HepG2 (cell line): ENCODE data around the gene ISG20L2. TPM values are rescaled to one million over a fixed set of nuclear protein-coding genes. Genes with fewer than 3 reads are reported as not detected.
A peak's percentile ranks its signal among the peaks of the same experiment; 100 is the strongest.

Source experiments
- ATAC-seq: fragments of 200-7000 bp; cut with Tn5 transposase; 3 replicates; pipeline ENCODE4 v1.9.1; 2020; ENCODE audit warnings: mild to moderate bottlenecking, moderate library complexity
- BruUV-seq: library from RNA; stranded (reverse); fragments of 400-500 nt; replicated peaks from 2 replicates; lab custom pipeline; 2021; lab: Mats Ljungman, UMichigan
- CTCF ChIA-PET: fragments of 300-600 bp; formaldehyde crosslinking; extraction: SDS; loops from one replicate; lab custom pipeline; 2021; ENCODE audit warnings: low total read pairs, inconsistent platforms, low intra/inter-chr PET ratio; lab: Yijun Ruan, JAX
- POLR2A ChIA-PET: fragments of 350-600 bp; sonication (Branson Sonifier 250); formaldehyde crosslinking; loops from one replicate; lab custom pipeline; 2020; ENCODE audit warnings: antibody characterized with exemption, inconsistent platforms; lab: Yijun Ruan, JAX
- DNase-seq: peaks from one replicate; pipeline ENCODE4 v3.0.0-alpha.2; 2015; ENCODE audit warnings: low spot score
- FAIRE-seq: peaks from 3 replicates; lab custom pipeline; 2011; peaks lifted over from hg19 to GRCh38; lab: Jason Lieb, UNC
- H2AFZ ChIP-seq: one replicate; pipeline ENCODE4 v1.6.1; 2011; ENCODE audit warnings: low read length, inconsistent platforms
- H3K27ac ChIP-seq: fragments of 300-600 bp; 3 replicates; pipeline ENCODE4 v1.8.0; 2011; ENCODE audit warnings: mixed run types, mild to moderate bottlenecking, mixed read lengths, low read length, inconsistent platforms; ENCODE audit not compliant: insufficient read depth; ENCODE audit errors: extremely low read length
- H3K27me3 ChIP-seq, 2 experiments: fragments of 200-600 bp in 1 of 2; 2 replicates in 1 of 2; 3 replicates in 1 of 2; pipeline versions ENCODE4 v1.6.0 to v1.8.0; 2011; ENCODE audit warnings: low read length in 2 of 2, mild to moderate bottlenecking in 2 of 2, moderate library complexity in 2 of 2, inconsistent platforms in 1 of 2; ENCODE audit not compliant: insufficient read depth in 2 of 2, control insufficient read depth in 1 of 2
- H3K36me3 ChIP-seq, 2 experiments: fragments of 200-600 bp in 1 of 2; replicated peaks in 1 of 2; 2 replicates in 1 of 2; 3 replicates in 1 of 2; pipeline versions ENCODE4 v1.5.1 to v1.8.0; 2011; ENCODE audit warnings: low read length in 2 of 2, inconsistent platforms in 1 of 2; ENCODE audit not compliant: insufficient read depth in 2 of 2, control insufficient read depth in 1 of 2
- H3K4me1 ChIP-seq: 2 replicates; pipeline ENCODE4 v1.5.1; 2012; ENCODE audit warnings: low read length, inconsistent platforms; ENCODE audit not compliant: insufficient read depth
- H3K4me2 ChIP-seq: 2 replicates; pipeline ENCODE4 v1.6.0; 2011; ENCODE audit warnings: low read depth, low read length, inconsistent platforms
- H3K4me3 ChIP-seq, 3 experiments: fragments of 200-600 bp in 1 of 3; sonication (generic), shearing (Covaris generic) in 1 of 3; replicated peaks in 1 of 3; 2 replicates each; pipeline ENCODE4 v1.5.1; 2011 to 2016; ENCODE audit warnings: low read length in 3 of 3, inconsistent platforms in 2 of 3, low read depth in 2 of 3, mild to moderate bottlenecking in 2 of 3, control low read depth in 1 of 3, mixed read lengths in 1 of 3; ENCODE audit not compliant: insufficient read depth in 1 of 3
- H3K79me2 ChIP-seq: one replicate; pipeline ENCODE4 v1.6.1; 2011; ENCODE audit warnings: low read length, inconsistent platforms; ENCODE audit not compliant: insufficient read depth
- H3K9ac ChIP-seq: 2 replicates; pipeline ENCODE4 v1.6.0; 2011; ENCODE audit warnings: mild to moderate bottlenecking, low read depth, low read length, inconsistent platforms; ENCODE audit not compliant: insufficient read depth
- H3K9me3 ChIP-seq: 2 replicates; pipeline ENCODE4 v1.5.1; 2012; ENCODE audit warnings: mild to moderate bottlenecking, low read length
- H4K20me1 ChIP-seq: 2 replicates; pipeline ENCODE4 v1.6.0; 2011; ENCODE audit warnings: inconsistent platforms, mild to moderate bottlenecking, low read length, moderate library complexity; ENCODE audit not compliant: insufficient read depth
- KLF9 ChIP-seq: IDR thresholded peaks from 2 replicates; pipeline ENCODE4 v1.6.1; 2016; ENCODE audit warnings: low read depth
- REPIN1 ChIP-seq: sonication (generic); formaldehyde crosslinking; IDR thresholded peaks from 2 replicates; pipeline ENCODE4 v1.8.0; 2022; ENCODE audit warnings: missing genetic modification reagents, low read depth, mild to moderate bottlenecking, borderline replicate concordance
- SMC3 ChIP-seq: IDR thresholded peaks from 2 replicates; pipeline ENCODE4 v1.6.1; 2011; ENCODE audit warnings: low read length, improper control_type of control experiment
- TRIM24 ChIP-seq: sonication (generic); formaldehyde crosslinking; IDR thresholded peaks from 2 replicates; pipeline ENCODE4 v1.8.0; 2022; ENCODE audit warnings: mild to moderate bottlenecking, missing genetic modification reagents
- ZNF780A ChIP-seq: sonication (generic); formaldehyde crosslinking; IDR thresholded peaks from 2 replicates; pipeline ENCODE4 v1.8.0; 2022; ENCODE audit warnings: mild to moderate bottlenecking, missing genetic modification reagents, moderate library complexity
- ZNF782 ChIP-seq: sonication (generic); formaldehyde crosslinking; IDR thresholded peaks from 2 replicates; pipeline ENCODE4 v1.4.0; 2020; ENCODE audit warnings: missing genetic modification reagents, mild to moderate bottlenecking, borderline replicate concordance
- WGBS: methylation state at CpG from one replicate; pipeline ENCODE4 v1.1.6; 2017; ENCODE audit warnings: low lambda C conversion rate; 5-methylcytosine and 5-hydroxymethylcytosine counted together
- in situ Hi-C: cut with HindIII; loops from 2 replicates; pipeline ENCODE4 v1.10.0; 2017; ENCODE audit warnings: low pct_unique_long_range_greater_than_20kb; ENCODE audit not compliant: extremely low pct_ligation_motif_present
- intact Hi-C: fragments of 100-400 bp; cut with micrococcal nuclease; formaldehyde crosslinking; loops from one replicate; pipeline ENCODE4 v1.10.0; 2022; ENCODE audit not compliant: unreplicated experiment
- polyA plus RNA-seq, 8 experiments: library from polyadenylated mRNA; depleted of rRNA in 3 of 8; stranded (reverse) in 7 of 8; unstranded in 1 of 8; fragments of >200 nt; fragmentation: Illumina TruSeq in 4 of 8; extraction: Trizol in 4 of 8; gene quantifications; 2 replicates each; pipeline versions ENCODE4 v1.2.1 to v1.2.3, GENCODE V29; 2011 to 2016; ENCODE audit warnings: low read depth in 4 of 8, missing spikeins in 1 of 8, mixed read lengths in 1 of 8; ENCODE audit not compliant: insufficient read depth in 1 of 8
- total RNA-seq, 5 experiments: library from RNA; depleted of rRNA; stranded (reverse); fragments of >200 nt; fragmentation: Illumina TruSeq; extraction: Trizol; gene quantifications; 2 replicates each; pipeline ENCODE4 v1.2.3, GENCODE V29; 2016; ENCODE audit warnings: low read depth in 1 of 5
- TF ChIP-seq, protein P1 (sequence below): sonication (generic); formaldehyde crosslinking; IDR thresholded peaks from 2 replicates; pipeline ENCODE4 v1.5.0; 2020; ENCODE audit warnings: mild to moderate bottlenecking, missing genetic modification reagents, moderate library complexity
- TF ChIP-seq, protein P2 (sequence below): sonication (generic); formaldehyde crosslinking; IDR thresholded peaks from 2 replicates; pipeline ENCODE4; 2020; ENCODE audit warnings: missing genetic modification reagents, mild to moderate bottlenecking, borderline replicate concordance

The ISG20L2 gene
- total and polyA plus RNA-seq, 2 of the 13 experiments (the other 11 are each of a cell fraction or from before 2014, with no cell fraction given), result 19.8 to 21.3 TPM

DNA sequence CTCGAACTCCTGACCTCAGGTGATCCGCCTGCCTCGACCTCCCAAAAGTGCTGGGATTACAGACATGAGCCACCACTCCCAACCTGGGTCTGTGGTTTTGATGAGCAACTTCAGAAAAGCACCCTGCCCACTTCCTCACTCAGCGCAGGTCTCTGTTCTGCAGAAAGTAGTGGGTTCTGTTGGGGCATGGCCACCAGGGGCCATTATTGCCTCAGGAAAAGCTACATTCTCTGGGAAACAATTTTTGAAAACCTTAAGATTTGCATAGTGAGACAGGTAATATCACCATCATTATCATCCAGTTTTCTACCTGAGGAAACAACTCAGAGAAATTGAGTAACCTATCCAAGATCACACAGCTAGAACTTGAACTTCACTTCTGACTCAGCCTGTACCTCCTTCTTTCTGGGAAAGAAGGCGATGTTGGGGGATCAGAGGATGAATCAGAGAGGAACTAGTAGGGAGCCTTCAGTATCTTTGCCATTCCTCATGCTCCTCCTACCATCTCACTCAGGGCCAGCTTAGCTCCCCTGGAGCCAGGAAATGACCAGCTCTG lies 44.3 kb downstream of the ISG20L2 start:
- Histone ChIP-seq H3K36me3 (no peaks in the 10 kb centered on the region), H3K9ac (no peak overlapping the region), H3K27ac (no peak overlapping the region), H4K20me1 (no peaks in the 10 kb centered on the region), H3K4me3 (no peak overlapping the region), H3K4me2 (no peak overlapping the region), H3K79me2 (no peaks in the 10 kb centered on the region), H2AFZ (no peak overlapping the region), H3K9me3 (no peaks in the 10 kb centered on the region), H3K27me3 (peaks cover 6 to 38% of the 10 kb centered on the region in 2 experiments), H3K4me1 (peaks cover 22% of the 10 kb centered on the region)
- TF ChIP-seq, protein P1, sequence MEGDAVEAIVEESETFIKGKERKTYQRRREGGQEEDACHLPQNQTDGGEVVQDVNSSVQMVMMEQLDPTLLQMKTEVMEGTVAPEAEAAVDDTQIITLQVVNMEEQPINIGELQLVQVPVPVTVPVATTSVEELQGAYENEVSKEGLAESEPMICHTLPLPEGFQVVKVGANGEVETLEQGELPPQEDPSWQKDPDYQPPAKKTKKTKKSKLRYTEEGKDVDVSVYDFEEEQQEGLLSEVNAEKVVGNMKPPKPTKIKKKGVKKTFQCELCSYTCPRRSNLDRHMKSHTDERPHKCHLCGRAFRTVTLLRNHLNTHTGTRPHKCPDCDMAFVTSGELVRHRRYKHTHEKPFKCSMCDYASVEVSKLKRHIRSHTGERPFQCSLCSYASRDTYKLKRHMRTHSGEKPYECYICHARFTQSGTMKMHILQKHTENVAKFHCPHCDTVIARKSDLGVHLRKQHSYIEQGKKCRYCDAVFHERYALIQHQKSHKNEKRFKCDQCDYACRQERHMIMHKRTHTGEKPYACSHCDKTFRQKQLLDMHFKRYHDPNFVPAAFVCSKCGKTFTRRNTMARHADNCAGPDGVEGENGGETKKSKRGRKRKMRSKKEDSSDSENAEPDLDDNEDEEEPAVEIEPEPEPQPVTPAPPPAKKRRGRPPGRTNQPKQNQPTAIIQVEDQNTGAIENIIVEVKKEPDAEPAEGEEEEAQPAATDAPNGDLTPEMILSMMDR, result 0 out of 2 replicates have a peak, but pooled peaks have one; percentile 9
- no peak for TF ChIP-seq REPIN1 (CRISPR knock-in tag)
- ChIA-PET CTCF (no interaction called here), POLR2A (no interaction called here)
- in situ Hi-C loops (no loop called here), intact Hi-C loops (no loop called here)
- no TSS peak for BruUV-seq
- ATAC-seq (no peak), DNase-seq (no peak), FAIRE-seq (no peak)
- 22% methylated on average over 5 of the region's 5 CpGs for WGBS

DNA sequence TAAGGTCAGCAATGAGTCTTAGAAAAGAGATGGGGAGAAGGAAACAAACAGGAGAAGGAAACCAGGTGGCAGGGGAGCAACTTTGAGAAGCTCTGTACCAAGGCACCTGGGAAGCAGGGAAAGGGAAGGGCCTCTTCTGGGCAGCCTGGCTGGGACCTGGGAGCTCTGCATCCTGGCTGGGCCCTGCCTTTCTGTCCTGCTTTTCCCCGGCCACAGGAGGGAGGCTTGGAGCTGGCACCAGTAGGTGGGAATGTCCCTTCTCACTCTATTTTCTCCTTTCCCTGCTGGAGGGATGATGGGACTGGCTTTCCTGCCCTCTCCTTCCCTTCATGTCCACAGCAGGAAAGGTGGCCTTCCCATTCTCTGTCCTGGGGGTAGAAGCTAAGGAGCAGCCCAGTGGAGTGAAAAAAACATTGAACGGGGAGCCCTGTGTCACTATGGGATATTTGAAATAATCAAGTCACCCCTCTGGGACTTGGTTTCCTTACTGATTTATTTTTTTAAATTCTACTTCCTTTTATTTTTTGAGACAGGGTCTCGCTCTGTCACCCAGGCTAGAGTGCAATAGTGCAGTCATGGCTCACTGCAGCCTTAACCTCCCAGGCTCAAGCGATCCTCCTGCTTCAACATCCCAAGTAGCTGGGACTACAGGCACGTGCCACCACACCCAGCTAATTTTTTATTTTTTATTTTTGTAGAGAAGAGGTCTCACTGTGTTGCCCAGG lies 46.2 kb downstream of the ISG20L2 start:
- Histone ChIP-seq H3K79me2 (peaks cover 2% of the 10 kb centered on the region), H3K9ac (no peak overlapping the region), H3K36me3 (no peaks in the 10 kb centered on the region), H3K27me3 (peaks cover 6 to 49% of the 10 kb centered on the region in 2 experiments), H3K9me3 (no peaks in the 10 kb centered on the region), H4K20me1 (no peaks in the 10 kb centered on the region), H3K4me1 (peaks cover 20% of the 10 kb centered on the region), H3K27ac (no peak overlapping the region), H3K4me3 (no peak overlapping the region), H2AFZ (no peak overlapping the region), H3K4me2 (no peak overlapping the region)
- ChIA-PET CTCF (interaction anchor here (0.6 kb wide), 1 partner anchor 44 kb away, joined by 3 read pairs; no protein-coding TSS in a partner anchor), POLR2A (interaction anchor here (1.4 kb wide), 1 partner anchor 21 kb away, joined by 4 read pairs; no protein-coding TSS in a partner anchor)
- in situ Hi-C loops (no loop called here), intact Hi-C loops (no loop called here)
- DNase-seq, result no peak
- no peak for FAIRE-seq
- ATAC-seq, result peak; percentile 79
- WGBS, result 47% methylated on average over 5 of the region's 5 CpGs
- BruUV-seq, result no TSS peak
- TF ChIP-seq, protein P1, result peak; percentile 30; the same call in 1 of the 2 replicates
- TF ChIP-seq SMC3 (0 out of 2 replicates have a peak, but pooled peaks have one; percentile 5), TRIM24 (CRISPR knock-in tag) (no peak), KLF9 (no peak), ZNF780A (CRISPR knock-in tag) (no peak), ZNF782 (CRISPR knock-in tag) (no peak)
- TF ChIP-seq, protein P2, sequence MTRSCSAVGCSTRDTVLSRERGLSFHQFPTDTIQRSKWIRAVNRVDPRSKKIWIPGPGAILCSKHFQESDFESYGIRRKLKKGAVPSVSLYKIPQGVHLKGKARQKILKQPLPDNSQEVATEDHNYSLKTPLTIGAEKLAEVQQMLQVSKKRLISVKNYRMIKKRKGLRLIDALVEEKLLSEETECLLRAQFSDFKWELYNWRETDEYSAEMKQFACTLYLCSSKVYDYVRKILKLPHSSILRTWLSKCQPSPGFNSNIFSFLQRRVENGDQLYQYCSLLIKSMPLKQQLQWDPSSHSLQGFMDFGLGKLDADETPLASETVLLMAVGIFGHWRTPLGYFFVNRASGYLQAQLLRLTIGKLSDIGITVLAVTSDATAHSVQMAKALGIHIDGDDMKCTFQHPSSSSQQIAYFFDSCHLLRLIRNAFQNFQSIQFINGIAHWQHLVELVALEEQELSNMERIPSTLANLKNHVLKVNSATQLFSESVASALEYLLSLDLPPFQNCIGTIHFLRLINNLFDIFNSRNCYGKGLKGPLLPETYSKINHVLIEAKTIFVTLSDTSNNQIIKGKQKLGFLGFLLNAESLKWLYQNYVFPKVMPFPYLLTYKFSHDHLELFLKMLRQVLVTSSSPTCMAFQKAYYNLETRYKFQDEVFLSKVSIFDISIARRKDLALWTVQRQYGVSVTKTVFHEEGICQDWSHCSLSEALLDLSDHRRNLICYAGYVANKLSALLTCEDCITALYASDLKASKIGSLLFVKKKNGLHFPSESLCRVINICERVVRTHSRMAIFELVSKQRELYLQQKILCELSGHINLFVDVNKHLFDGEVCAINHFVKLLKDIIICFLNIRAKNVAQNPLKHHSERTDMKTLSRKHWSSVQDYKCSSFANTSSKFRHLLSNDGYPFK, result no peak
